Neuron (in vitro differentiated cells): ENCODE measurements around the gene ZNF185.

Experiments
- H2AFZ ChIP-seq: one replicate; pipeline ENCODE4 v1.6.1; 2013; ENCODE audit warnings: low read depth, mild to moderate bottlenecking, inconsistent platforms, low read length, moderate library complexity
- H3K27me3 ChIP-seq: one replicate; pipeline ENCODE4 v1.6.1; 2013; ENCODE audit warnings: low read length; ENCODE audit not compliant: insufficient read depth
- H3K36me3 ChIP-seq: one replicate; pipeline ENCODE4 v1.6.1; 2013; ENCODE audit warnings: low read length; ENCODE audit not compliant: insufficient read depth
- H3K4me1 ChIP-seq: one replicate; pipeline ENCODE4 v1.6.1; 2013; ENCODE audit warnings: low read length; ENCODE audit not compliant: insufficient read depth
- H3K4me3 ChIP-seq: 2 replicates; pipeline ENCODE4 v1.5.1; 2013; ENCODE audit warnings: mild to moderate bottlenecking, low read length, moderate library complexity
- H3K9me3 ChIP-seq: one replicate; pipeline ENCODE4 v1.6.1; 2013; ENCODE audit warnings: low read length

The ZNF185 gene

DNA sequence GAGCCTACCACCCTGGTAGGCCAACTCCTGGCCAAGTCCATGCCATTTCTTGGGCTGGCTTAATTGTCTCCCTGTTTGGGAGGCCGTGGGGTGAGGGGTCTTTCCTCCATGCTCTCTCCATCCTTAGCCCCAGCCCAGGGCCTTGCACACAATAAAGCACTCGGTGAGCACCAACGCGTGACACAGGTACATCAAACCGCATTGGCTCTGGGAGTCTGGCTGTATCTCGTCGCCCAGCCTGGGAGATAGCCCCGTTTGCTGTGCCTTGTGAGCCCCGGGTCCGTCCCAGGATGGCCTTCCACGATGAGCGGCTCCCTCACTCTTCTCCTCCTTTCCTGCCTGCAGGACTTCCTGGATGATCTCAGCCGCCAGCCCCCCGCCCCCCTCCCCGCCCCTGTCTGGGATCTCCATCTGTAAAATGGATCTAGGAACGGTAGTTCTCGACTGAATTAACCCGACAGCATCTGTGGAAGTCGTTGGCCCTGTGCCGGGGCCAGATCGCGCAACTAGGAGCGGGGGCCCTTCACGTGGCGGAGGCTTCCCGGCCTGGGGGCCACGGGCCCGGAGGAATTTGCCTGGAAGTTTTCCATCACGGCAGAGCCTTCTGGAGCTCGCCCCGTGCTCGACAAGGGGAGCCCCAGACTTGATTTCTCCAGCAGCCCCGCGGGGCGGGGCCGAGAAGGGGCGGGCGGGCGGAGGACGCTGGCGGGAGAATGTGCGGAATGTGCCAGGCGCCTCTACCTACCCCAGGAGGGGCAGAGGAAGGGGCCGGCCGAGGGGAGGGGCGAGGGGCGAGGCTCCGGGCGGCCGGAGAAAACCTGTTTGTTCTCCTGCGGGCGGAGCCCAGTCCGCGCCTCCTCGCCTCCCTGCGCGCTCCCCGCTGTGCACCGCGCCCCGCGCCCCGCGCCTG is at the start of gene ZNF185:
ZNF185 (plus strand) TSS at position 846 of the 910 bp plus-strand sequence. CDS start 16,423 bp downstream, outside the sequence.
- H3K4me1 ChIP-seq, result no peaks in the 10 kb centered on the region
- no peak within 1 kb of the TSS for H3K4me3 ChIP-seq
- no peak within 1 kb of the TSS for H2AFZ ChIP-seq
- no peaks in the 10 kb centered on the region for H3K36me3 ChIP-seq
- H3K9me3 ChIP-seq, result no peaks in the 10 kb centered on the region
- peaks cover 40% of the 10 kb centered on the region for H3K27me3 ChIP-seq

DNA sequence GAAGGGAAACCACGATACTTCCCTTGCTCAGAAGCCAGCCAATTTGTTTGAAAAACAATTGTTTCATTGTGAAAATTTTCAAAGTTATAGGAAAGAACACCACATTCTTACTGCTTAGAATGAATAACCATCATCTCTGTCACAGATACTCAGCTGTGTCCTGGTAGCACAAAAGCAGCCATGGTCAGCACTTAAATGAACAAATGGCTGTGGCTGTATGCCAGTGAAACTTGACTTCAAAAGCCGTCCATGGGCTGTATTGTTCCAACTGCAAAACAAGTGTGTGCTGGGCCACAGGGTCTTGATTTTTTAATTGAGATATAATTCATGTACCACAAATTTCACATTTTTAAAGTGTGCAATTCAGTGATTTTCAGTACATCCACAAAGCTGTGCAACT is 47.4 kb upstream of the ZNF185 start:
- H3K27me3 ChIP-seq, result no peaks in the 10 kb centered on the region
- H2AFZ ChIP-seq, result no peak overlapping the region
- no peaks in the 10 kb centered on the region for H3K4me1 ChIP-seq
- H3K4me3 ChIP-seq, result no peak overlapping the region
- peaks cover 43% of the 10 kb centered on the region for H3K36me3 ChIP-seq
- no peaks in the 10 kb centered on the region for H3K9me3 ChIP-seq

DNA sequence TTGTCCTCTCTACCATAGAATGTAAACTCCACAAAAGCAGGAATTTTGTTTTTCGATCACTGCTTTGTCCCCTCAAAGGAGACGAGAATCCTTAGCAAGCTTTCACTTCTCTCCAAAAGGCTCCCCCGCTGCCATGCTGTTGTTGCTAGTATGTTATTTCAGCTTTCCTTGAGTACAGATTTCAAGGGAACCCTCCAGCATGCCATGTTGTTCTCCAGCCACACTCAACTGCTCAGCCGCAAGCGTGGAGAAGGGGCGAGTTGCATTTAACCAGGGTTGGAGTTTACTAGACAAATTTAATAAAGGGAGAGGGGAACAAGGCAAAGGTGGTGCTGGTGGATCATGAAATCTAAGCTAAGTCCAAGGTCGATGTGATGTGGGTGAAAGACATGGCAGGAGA is 43.9 kb upstream of the ZNF185 start:
- Histone ChIP-seq H3K36me3 (peaks cover 35% of the 10 kb centered on the region), H3K4me3 (no peak overlapping the region), H3K27me3 (no peaks in the 10 kb centered on the region), H3K4me1 (no peaks in the 10 kb centered on the region), H3K9me3 (no peaks in the 10 kb centered on the region), H2AFZ (no peak overlapping the region)

DNA sequence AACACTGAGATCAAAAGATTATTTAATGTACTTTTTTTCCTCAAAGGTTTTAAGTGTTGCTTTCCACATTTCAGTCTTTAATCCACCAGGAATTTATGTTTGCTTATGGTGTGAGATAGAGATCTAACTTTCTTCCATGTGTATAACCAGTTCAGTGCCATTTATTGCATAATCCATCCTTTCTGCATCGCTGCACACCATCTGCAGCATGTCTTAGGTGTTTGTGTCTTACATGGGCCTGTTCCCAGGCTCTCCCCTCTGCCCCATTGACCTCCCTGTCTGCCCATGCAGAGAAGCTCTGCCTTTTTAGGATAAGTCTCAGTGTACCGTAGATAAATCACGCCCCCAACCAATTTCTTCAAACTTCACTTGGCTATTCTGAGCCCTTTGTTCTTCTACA is 36.8 kb upstream of the ZNF185 start:
- Histone ChIP-seq H3K9me3 (no peaks in the 10 kb centered on the region), H2AFZ (no peak overlapping the region), H3K4me1 (no peaks in the 10 kb centered on the region), H3K4me3 (no peak overlapping the region), H3K27me3 (no peaks in the 10 kb centered on the region), H3K36me3 (peaks cover 33% of the 10 kb centered on the region)

DNA sequence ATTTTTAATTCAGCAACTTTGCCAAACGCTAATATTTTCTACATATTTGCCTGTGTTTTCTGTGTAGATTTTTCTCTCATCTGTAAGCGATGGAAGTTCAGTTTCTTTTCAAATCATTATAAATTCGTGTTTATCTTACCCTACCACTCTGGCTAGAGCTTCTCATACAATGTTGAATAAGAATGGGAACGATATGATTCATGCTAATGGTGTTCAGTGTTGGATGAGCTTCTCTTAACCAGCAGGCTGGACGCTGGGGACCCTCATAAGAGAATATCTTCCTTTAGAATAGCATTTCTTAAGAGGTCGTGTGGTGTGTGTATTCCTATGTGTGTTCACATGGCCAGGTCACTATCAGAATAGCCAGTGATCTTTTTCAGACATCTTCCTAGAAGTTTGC is 36.0 kb upstream of the ZNF185 start:
- H3K27me3 ChIP-seq, result no peaks in the 10 kb centered on the region
- peaks cover 38% of the 10 kb centered on the region for H3K36me3 ChIP-seq
- H2AFZ ChIP-seq, result no peak overlapping the region

DNA sequence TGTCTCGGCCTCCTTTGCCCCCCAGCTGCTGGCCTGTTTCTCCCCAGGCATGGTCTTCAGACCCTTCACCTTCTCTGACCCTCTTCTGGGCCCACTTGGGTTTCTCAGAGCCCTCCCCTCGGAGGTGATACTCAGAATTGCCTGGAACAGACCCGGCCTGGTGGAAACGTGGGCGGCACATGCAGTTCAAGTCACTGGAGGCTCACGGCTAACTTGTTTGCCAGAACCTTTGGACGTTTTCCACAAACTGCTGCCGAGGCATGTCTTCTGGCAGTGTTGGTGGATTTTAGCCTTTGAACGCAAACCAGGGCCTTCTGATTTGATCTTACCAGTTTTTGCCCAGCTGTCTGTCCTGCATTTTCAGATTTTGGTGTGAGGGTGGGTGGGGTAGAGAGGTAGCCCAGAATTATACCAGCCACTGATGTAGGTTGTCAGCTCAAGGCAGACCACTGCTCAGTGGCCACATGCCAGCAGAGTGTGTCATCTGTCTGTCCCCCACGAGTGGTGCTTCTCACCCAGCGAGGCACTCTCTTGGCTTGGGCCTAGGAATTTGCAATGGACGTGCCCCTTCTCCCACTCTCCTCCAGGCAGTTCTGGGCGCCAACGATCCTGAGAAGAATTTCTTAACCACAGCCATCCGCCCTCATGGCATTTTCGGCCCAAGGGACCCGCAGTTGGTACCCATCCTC is 32.5 kb upstream of the ZNF185 start:
- Histone ChIP-seq H2AFZ (no peak overlapping the region), H3K4me3 (no peak overlapping the region), H3K36me3 (peaks cover 45% of the 10 kb centered on the region), H3K27me3 (no peaks in the 10 kb centered on the region), H3K9me3 (no peaks in the 10 kb centered on the region), H3K4me1 (no peaks in the 10 kb centered on the region)

More for the DNA sequence above, 36.0 kb upstream of the ZNF185 start:
- H3K4me1 ChIP-seq, result no peaks in the 10 kb centered on the region
- H3K4me3 ChIP-seq, result no peak overlapping the region
- no peaks in the 10 kb centered on the region for H3K9me3 ChIP-seq

DNA sequence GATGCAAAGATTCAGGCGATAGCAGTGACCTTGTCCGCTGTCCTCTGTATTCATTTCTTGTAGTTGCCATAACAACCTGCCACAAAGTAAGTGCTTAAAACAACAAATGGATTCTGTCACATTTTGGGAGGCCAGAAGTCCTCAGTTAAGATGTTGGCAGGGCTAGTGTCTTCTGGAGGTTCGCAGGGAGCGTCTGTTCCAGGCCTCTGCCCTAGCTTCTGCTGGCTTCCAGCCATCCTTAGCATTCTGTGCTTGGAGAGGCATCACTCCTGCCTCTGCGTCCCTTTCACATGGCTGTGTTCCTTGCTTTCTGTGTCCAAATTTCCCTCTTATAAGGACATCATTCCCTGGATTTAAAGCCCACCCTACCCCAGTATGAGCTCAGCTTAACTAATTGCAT is 31.5 kb upstream of the ZNF185 start:
- Histone ChIP-seq H3K9me3 (no peaks in the 10 kb centered on the region), H3K36me3 (peaks cover 42% of the 10 kb centered on the region), H3K4me3 (no peak overlapping the region), H3K4me1 (no peaks in the 10 kb centered on the region), H2AFZ (no peak overlapping the region), H3K27me3 (no peaks in the 10 kb centered on the region)

DNA sequence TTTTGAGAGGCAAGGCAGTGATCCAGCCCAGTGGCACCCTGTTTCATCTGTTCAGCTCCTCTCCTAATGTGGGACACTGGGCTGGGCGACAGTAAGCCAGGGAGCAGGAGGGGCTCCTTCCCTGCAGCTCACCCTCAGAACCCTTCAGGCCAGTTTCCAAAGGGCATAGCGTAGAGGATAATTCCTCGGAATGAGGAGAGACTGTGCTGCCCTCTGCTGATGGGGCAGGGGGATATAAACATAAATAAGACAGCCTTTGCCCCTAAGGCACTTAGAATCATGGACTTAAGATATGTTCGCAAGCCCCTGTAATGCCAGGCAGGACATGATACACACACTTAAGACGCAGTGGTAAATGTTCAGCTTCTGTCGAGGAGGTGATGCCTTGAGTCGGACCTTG is 27.9 kb upstream of the ZNF185 start:
- Histone ChIP-seq H3K36me3 (peaks cover 27% of the 10 kb centered on the region), H3K9me3 (no peaks in the 10 kb centered on the region), H2AFZ (no peak overlapping the region), H3K4me3 (no peak overlapping the region), H3K4me1 (no peaks in the 10 kb centered on the region), H3K27me3 (no peaks in the 10 kb centered on the region)

DNA sequence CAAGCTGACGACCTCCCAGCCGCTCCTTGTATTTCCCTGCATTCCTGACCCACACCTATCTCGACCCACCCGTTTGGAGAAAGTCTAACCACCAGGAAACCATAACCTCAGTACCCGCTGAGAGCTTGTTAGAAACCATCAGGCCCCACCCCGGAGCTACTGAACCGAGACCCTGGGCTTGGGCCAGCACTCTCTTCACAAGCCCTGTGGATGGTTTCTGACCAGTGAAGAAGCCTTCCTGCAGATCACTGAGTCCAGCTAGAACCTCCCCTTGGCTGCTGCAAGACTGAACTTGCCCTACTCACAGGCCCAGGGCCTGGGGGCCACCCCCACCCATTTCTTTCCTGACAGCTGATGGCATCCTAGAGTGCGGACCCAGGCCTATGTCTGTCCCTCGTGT is 26.6 kb upstream of the ZNF185 start:
- Histone ChIP-seq H3K4me1 (no peaks in the 10 kb centered on the region), H2AFZ (no peak overlapping the region), H3K9me3 (no peaks in the 10 kb centered on the region), H3K36me3 (peaks cover 19% of the 10 kb centered on the region), H3K4me3 (no peak overlapping the region), H3K27me3 (no peaks in the 10 kb centered on the region)

DNA sequence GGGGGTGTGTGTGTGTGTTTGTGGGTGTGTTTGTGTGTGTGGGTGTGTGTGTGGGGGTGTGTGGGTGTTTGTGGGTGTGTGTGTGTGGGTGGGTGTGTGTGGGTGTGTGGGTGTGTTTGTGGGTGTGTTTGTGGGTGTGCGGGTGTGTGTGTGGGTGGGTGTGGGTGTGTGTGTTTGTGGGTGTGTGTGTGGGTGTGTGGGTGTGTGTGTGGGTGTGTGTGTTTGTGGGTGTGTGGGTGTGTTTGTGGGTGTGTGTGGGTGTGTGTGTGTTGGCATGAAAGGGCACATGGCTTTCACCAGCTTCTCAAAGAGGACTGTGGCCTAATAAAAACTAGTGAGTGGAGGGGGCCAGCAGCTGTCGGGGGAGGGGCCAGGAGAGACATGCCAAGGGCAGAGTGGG is 25.3 kb upstream of the ZNF185 start:
- Histone ChIP-seq H3K9me3 (no peaks in the 10 kb centered on the region), H3K4me3 (no peak overlapping the region), H3K27me3 (no peaks in the 10 kb centered on the region), H3K36me3 (peaks cover 10% of the 10 kb centered on the region), H3K4me1 (no peaks in the 10 kb centered on the region), H2AFZ (no peak overlapping the region)

DNA sequence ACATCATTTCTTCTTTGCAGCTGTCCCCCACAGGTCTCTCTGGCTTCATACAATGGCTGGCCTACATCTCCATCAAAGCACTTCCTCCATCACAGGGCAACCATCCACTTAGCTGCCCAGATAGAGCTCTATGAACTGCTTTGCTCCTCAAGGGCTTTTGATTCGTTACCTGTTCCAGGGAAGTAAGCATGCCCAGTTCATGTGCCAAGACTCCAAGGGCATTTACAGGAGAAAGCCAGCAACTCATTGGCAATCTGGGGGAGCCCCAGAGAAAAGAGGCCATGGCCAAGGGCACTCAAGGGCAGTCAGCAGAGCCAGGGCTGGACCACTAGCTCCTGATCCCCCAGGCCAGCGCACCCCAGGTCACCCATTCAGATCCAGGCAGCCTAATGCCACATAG is 24.5 kb upstream of the ZNF185 start:
- Histone ChIP-seq H3K4me3 (no peak overlapping the region), H2AFZ (no peak overlapping the region), H3K27me3 (no peaks in the 10 kb centered on the region), H3K9me3 (no peaks in the 10 kb centered on the region), H3K4me1 (no peaks in the 10 kb centered on the region), H3K36me3 (peaks cover 8% of the 10 kb centered on the region)

DNA sequence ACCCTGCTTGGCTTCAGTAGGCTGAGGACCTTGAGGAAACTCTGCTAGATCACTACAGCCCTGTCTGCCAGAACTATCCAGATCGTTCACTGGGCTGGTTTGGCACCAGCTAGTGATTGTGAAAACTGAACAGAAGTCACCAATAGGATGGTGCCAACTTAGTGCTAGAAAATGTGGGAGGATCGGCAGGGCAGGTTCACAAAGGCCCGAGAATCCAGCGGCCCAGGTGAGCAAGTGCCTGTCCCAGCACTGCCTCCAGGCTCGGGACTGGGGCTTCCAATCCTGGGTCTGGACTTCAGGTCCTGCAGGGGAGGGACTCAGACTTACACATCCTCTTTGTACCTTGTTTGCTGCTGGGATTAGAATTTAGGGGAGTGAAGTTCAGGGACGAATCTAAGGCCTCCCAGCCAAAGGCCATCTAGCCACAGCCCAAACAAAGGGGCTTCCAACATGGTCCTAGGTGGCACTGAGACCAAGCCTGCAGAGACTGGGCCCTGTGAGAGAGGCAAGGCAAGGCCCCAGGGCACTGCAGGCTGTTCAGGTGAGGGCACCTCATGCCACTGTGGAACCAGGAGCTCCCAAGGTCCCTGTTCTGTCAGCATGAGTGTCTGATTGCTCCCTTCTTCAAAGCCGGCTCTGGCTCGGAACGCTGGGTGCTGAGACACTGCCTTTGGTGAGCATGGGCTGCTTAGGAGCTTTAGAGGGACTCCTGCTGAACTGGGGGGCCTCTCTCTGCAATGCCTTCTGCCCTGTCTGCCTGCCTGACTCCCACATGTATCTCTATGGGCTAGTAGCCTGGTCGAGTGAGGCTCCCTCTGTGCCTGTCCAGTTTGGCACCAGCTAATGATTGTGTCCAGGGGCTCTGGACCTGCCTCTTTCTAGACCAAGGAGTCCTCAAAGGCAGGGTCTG is 20.7 kb upstream of the ZNF185 start:
- Histone ChIP-seq H3K9me3 (no peaks in the 10 kb centered on the region), H3K36me3 (no peaks in the 10 kb centered on the region), H2AFZ (no peak overlapping the region), H3K4me1 (no peaks in the 10 kb centered on the region), H3K4me3 (no peak overlapping the region), H3K27me3 (no peaks in the 10 kb centered on the region)
